ENCODE results near the gene MPV17L2.
A peak's percentile ranks its signal among the peaks of the same experiment; 100 is the strongest.

MPV17L2 gene

DNA sequence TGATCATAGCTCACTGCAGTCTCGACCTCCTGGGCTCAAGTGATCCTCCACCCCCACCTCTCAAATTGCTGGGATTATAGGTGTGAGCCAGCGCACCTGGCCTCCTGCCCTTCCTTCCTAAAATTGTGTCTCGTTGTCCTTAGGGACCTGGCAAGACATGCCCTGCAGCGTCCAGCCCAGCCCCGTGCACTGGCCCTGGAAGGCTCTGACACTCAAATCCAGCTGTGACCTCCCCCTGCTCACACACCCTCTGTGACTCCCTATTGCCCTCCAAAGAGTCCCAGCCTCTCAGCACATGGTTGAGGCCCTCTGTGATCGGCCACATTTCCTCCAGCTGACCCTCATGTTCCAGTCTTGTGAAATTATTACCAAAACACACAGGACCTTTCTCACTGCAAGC, 4.9 kb downstream of the MPV17L2 start:
- H3K4me3 ChIP-seq (replicated peaks; ENCODE audit: low read depth, low read length), result no peak overlapping the region
- DNase-seq (ENCODE audit: low read depth), result no peak
- TF ChIP-seq, protein P1, sequence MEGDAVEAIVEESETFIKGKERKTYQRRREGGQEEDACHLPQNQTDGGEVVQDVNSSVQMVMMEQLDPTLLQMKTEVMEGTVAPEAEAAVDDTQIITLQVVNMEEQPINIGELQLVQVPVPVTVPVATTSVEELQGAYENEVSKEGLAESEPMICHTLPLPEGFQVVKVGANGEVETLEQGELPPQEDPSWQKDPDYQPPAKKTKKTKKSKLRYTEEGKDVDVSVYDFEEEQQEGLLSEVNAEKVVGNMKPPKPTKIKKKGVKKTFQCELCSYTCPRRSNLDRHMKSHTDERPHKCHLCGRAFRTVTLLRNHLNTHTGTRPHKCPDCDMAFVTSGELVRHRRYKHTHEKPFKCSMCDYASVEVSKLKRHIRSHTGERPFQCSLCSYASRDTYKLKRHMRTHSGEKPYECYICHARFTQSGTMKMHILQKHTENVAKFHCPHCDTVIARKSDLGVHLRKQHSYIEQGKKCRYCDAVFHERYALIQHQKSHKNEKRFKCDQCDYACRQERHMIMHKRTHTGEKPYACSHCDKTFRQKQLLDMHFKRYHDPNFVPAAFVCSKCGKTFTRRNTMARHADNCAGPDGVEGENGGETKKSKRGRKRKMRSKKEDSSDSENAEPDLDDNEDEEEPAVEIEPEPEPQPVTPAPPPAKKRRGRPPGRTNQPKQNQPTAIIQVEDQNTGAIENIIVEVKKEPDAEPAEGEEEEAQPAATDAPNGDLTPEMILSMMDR (IDR thresholded peaks at IDR 0.05; ENCODE audit: low read length, missing control alignments), result no peak

DNA sequence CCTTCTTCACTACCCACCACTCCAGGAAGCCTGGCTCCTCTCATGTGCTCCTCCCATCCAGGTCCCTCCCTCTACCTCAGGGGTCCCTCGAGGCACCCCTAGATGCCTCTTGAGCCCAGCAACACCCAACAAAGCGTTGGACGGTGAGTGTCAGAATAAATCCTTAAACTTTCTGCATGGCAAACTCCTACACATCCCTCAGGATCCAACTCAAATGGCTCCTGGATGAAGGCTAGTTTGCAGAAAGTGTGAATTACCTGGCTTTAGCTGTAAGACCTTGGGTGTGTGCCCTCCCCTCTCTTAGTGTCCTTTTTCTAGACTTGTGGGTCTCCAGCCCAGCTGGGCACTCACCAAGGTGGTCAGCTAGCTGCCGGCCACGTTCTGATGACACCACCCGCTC, 5.4 kb downstream of the MPV17L2 start:
- no peak for DNase-seq (ENCODE audit: low read depth)
- H3K4me3 ChIP-seq (replicated peaks; ENCODE audit: low read depth, low read length), result no peak overlapping the region
- TF ChIP-seq, protein P1 (IDR thresholded peaks at IDR 0.05; ENCODE audit: low read length, missing control alignments), result no peak

DNA sequence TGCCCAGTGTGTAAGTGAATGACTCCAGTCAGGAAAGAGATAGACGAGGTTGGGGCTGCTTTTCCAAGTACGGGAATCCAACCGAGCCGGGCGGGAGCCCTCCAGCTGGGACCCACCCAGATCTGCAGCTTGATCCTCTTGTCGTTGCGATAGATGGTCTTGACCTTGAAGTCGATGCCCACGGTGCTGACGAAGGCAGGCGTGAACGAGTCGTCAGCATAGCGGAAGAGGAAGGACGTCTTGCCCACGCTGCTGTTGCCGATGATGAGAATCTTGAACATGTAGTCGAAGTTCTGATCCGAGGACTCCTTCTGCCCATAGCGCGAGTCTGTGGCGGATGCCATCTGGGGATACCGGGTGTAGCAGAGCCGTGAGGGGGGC, 9.4 kb downstream of the MPV17L2 start:
- TF ChIP-seq, protein P1 (IDR thresholded peaks at IDR 0.05; ENCODE audit: low read length, missing control alignments), result no peak
- DNase-seq (ENCODE audit: low read depth), result no peak

DNA sequence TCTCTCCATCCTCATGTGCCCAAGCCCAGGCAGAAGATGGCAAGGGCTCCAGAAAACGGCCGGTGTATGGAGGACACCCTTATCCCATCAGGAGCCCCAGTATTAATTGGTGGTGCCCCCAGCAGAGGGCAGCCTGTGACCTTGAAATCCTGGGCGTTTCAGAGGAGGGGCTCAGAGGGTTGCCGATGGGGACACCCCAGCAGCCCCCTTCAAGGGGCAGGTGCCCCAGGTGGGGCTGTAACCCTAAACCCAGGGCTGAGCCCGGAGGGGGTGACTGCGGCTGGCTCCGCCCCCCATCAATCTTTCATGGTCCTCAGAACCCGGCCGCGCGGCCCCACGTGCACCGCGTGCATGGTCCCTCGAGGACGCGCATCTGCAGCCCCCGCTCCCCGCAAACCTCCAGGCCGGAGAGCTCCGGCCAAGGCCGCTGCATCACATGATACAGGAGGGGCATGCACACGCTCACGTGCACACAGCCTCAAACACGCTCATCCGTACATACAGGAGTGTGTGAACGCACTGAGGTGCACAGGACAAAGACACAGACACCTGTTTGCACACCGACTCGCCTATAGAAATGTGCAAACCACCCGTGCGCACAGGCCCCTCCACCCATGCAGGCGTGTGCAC, 9.9 kb downstream of the MPV17L2 start:
- no peak for DNase-seq (ENCODE audit: low read depth)
- peak overlapping the region; percentile 83 for H3K4me3 ChIP-seq (replicated peaks; ENCODE audit: low read depth, low read length)
- TF ChIP-seq, protein P1 (IDR thresholded peaks at IDR 0.05; ENCODE audit: low read length, missing control alignments), result peak; percentile 21

More for the DNA sequence above, 9.4 kb downstream of the MPV17L2 start:
- no peak overlapping the region for H3K4me3 ChIP-seq (replicated peaks; ENCODE audit: low read depth, low read length)

DNA sequence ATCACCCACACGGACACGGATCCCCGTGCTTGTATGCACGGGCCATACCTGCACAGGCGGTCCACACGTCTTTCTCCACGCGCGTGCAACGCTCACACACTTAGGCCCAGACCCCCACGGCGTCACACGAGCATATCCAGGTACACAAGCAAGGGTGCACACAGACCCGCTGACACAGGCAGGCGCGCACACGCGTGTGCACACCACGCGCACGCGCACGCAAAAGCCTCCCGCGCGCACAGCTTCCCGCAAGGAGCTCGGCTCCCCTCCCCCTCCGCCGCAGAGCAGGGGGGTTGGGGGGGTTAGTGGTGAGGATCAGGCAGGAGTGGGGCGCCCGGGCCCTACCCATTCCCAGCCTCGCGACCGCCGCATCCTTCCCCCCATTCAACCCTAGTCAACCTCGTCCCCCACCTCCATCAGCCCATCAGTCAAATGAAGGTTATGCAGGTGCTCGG, 10.4 kb downstream of the MPV17L2 start:
- TF ChIP-seq, protein P1 (IDR thresholded peaks at IDR 0.05; ENCODE audit: low read length, missing control alignments), result no peak
- peak overlapping the region; percentile 83 for H3K4me3 ChIP-seq (replicated peaks; ENCODE audit: low read depth, low read length)
- DNase-seq (ENCODE audit: low read depth), result no peak

DNA sequence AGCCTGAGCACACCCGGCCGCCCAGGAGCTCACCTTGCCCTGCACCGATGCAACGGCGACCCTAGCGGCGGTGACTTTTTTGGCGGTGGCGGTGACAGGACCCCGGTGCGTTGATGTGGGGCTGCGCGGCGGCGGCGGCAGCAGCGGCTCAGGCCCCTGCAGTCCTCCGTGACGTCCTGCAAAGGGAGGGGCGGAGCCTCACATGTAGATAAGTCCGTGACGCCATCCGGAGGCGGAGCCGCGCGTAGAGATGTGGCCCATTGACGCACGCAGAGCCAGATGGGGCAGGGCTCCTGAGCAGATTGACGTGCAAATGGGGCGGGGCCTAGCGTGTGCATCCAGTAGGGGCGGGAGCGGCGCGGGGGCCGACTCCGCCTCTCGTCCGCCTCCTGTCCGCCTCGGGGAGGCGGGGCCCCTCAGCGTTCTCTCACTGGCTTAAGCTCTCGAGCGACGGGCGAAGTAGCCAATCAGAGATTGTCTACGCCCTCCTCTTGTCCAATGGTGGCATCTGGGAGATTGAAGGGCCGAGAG, 10.9 kb downstream of the MPV17L2 start, which contains the start of gene RAB3A:
TSS of gene RAB3A (minus strand) at position 180 of the 531 bp plus-strand sequence. CDS start 1,302 bp downstream, outside the sequence.
- peak within 1 kb of the TSS; percentile 83 for H3K4me3 ChIP-seq (replicated peaks; ENCODE audit: low read depth, low read length)
- DNase-seq (ENCODE audit: low read depth), result peak; percentile 100
- TF ChIP-seq, protein P1 (IDR thresholded peaks at IDR 0.05; ENCODE audit: low read length, missing control alignments), result no peak
